ENCODE measurements around the gene KLHDC4. TPM values are rescaled to one million over a fixed set of nuclear protein-coding genes. Genes with fewer than 3 reads are reported as not detected.

The KLHDC4 gene
- total and polyA plus RNA-seq, 2 experiments from 2014 or later, result 23.0 to 41.1 TPM

GRCh38 chr16:87667443-87667842 is 98.3 kb downstream of the KLHDC4 start:
- no peak overlapping the region for H3K27ac Mint-ChIP-seq

GRCh38 chr16:87666919-87667318 is 98.9 kb downstream of the KLHDC4 start:
- H3K27me3 ChIP-seq (ENCODE audit: insufficient read depth), result no peaks in the 10 kb centered on the region
- peaks cover 6% of the 10 kb centered on the region for H3K27me3 Mint-ChIP-seq (ENCODE audit: insufficient read depth, low read depth, poor library complexity)
- no peaks in the 10 kb centered on the region for H3K79me2 ChIP-seq (replicated peaks; ENCODE audit: insufficient read depth)
- peaks cover 16% of the 10 kb centered on the region; the same call in 1 of the 2 replicates for H4K20me1 ChIP-seq (replicated peaks; ENCODE audit: insufficient read depth)
- no peak overlapping the region for H3K4me3 ChIP-seq
- H3K4me1 Mint-ChIP-seq, result peaks cover 9% of the 10 kb centered on the region
- peaks cover 5% of the 10 kb centered on the region; the same call in 1 of the 2 replicates for H3F3A ChIP-seq (replicated peaks; ENCODE audit: low read depth)
- H3K36me3 ChIP-seq (ENCODE audit: insufficient read depth), result no peaks in the 10 kb centered on the region
- DNase-seq (ENCODE audit: low spot score), result no peak
- H3K36me3 Mint-ChIP-seq (ENCODE audit: low read depth), result no peaks in the 10 kb centered on the region
- no peaks in the 10 kb centered on the region for H3K9me3 Mint-ChIP-seq
- H3K4me3 Mint-ChIP-seq, result no peak overlapping the region
- TF ChIP-seq ZNF462 (CRISPR knock-in tag; IDR thresholded peaks at IDR 0.05) (no peak), POLR2AphosphoS5 (IDR thresholded peaks at IDR 0.05; ENCODE audit: low read depth) (no peak), ZNF331 (CRISPR knock-in tag; IDR thresholded peaks at IDR 0.05; ENCODE audit: low read depth) (no peak), STAT1 (IDR thresholded peaks at IDR 0.05; ENCODE audit: unreplicated experiment) (no peak), NANOG (IDR thresholded peaks at IDR 0.05; ENCODE audit: borderline replicate concordance) (no peak), JUNB (IDR thresholded peaks at IDR 0.05; ENCODE audit: unreplicated experiment) (no peak)
- ATAC-seq, result no peak
- H3K27ac ChIP-seq (ENCODE audit: low read depth), result no peak overlapping the region
- H3K27ac Mint-ChIP-seq, result no peak overlapping the region
- H2AFZ ChIP-seq, result no peak overlapping the region
- no peak overlapping the region for H3K4me2 ChIP-seq
- H3K9me2 ChIP-seq (ENCODE audit: insufficient read depth), result no peaks in the 10 kb centered on the region
- no peaks in the 10 kb centered on the region for H3K4me1 ChIP-seq (ENCODE audit: insufficient read depth)

More at GRCh38 chr16:87667443-87667842, 98.3 kb downstream of the KLHDC4 start:
- Histone ChIP-seq H3K9me2 (ENCODE audit: insufficient read depth) (no peaks in the 10 kb centered on the region), H3F3A (replicated peaks; ENCODE audit: low read depth) (no peaks in the 10 kb centered on the region; the same call in 1 of the 2 replicates), H3K36me3 (ENCODE audit: insufficient read depth) (no peaks in the 10 kb centered on the region), H3K4me2 (no peak overlapping the region), H4K20me1 (replicated peaks; ENCODE audit: insufficient read depth) (peaks cover 11% of the 10 kb centered on the region; the same call in 1 of the 2 replicates), H3K27me3 (ENCODE audit: insufficient read depth) (no peaks in the 10 kb centered on the region), H2AFZ (no peak overlapping the region), H3K27ac (ENCODE audit: low read depth) (no peak overlapping the region), H3K4me3 (no peak overlapping the region), H3K4me1 (ENCODE audit: insufficient read depth) (no peaks in the 10 kb centered on the region), H3K79me2 (replicated peaks; ENCODE audit: insufficient read depth) (no peaks in the 10 kb centered on the region)
- DNase-seq (ENCODE audit: low spot score) (no peak), ATAC-seq (no peak)
- H3K27me3 Mint-ChIP-seq (ENCODE audit: insufficient read depth, low read depth, poor library complexity), result peaks cover 8% of the 10 kb centered on the region
- H3K9me3 Mint-ChIP-seq, result no peaks in the 10 kb centered on the region
- H3K4me1 Mint-ChIP-seq, result peaks cover 6% of the 10 kb centered on the region; the same call in 1 of the 3 replicates
- no peak for TF ChIP-seq STAT1 (IDR thresholded peaks at IDR 0.05; ENCODE audit: unreplicated experiment)
- TF ChIP-seq ZNF331 (CRISPR knock-in tag; IDR thresholded peaks at IDR 0.05; ENCODE audit: low read depth), result no peak
- no peak for TF ChIP-seq ZNF114 (CRISPR knock-in tag; IDR thresholded peaks at IDR 0.05)
- no peak for TF ChIP-seq EZH2 (IDR thresholded peaks at IDR 0.05; ENCODE audit: low read depth, unreplicated experiment)
- TF ChIP-seq CREB1 (CRISPR knock-in tag; IDR thresholded peaks at IDR 0.05; ENCODE audit: low read depth), result no peak
- no peak overlapping the region for H3K4me3 Mint-ChIP-seq
- H3K36me3 Mint-ChIP-seq (ENCODE audit: low read depth), result no peaks in the 10 kb centered on the region

All from GM23338 (cell line).